ENCODE measurements around the gene HOXC10. TPM values are rescaled to one million over a fixed set of nuclear protein-coding genes. Genes with fewer than 3 reads are reported as not detected.

Gene HOXC10
- total and polyA plus RNA-seq, 2 donors (not counting 3 experiments of a cell fraction or from before 2014, with no cell fraction given): 0.18 TPM; not detected in 1

DNA sequence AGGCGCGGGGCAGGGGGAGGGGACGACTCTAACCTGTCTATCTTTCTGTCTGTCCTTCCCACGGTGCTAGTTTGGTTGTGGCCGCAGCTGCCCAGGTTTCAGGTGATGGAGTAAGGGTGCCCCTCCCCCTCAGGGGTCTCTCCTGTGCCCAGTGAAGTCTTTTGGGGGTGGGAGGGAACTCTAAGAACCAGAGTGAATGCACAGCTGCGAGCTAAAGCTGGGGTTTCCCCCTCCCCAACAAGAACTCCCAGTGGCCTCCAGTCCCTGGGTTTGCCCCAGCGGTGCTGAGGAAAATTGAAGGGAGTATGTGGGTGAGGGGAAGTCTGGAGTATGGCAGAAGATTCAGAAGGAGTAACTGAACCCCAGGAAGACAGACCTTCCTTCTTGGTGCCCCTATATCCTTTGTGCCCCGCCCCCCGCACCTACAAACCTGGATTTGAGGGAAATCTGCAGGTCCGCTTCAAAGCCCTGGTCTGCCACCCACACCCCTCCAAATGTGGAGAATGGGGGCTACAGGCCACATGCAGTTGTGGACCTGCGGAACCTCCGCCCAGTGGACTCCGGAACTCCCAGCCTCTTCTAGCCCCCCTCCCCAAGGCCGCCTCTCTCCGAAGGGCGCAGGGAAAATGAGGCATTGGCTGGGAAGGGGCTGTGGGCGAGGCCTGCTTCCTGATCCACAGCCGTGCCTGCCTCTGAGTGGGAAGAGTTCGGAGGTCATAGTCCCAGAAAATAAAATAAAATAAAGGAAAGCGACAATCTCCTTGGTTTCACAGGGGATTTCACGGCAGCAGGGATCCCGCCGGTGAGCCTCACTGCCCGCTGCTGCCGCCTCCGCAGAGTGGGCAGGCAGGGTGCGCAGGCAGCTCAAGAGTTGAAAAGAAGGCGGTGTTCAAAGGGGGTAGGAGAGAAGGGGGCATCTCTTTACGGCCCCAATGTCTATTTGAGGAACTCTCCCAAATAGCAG is 11.6 kb downstream of the HOXC10 start:
- H3K4me1 ChIP-seq (ENCODE audit: control insufficient read depth, extremely low read depth, insufficient read depth, low read length): no peaks in the 10 kb centered on the region
- FAIRE-seq (no peak), DNase-seq (ENCODE audit: low read depth, low spot score) (no peak)
- H2AFZ ChIP-seq (ENCODE audit: low read depth, low read length): no peak overlapping the region
- H3K4me2 ChIP-seq (ENCODE audit: insufficient read depth, low read length): peak overlapping the region; percentile 16
- dilution Hi-C loops (cut with MboI; ENCODE audit: extremely low pct_ligation_motif_present, low sequenced_read_pairs) (no loop called here), intact Hi-C loops (cut with micrococcal nuclease) (no loop called here)
- no peak overlapping the region for H3K9ac ChIP-seq (replicated peaks; ENCODE audit: extremely low read depth, insufficient read depth, low read length)
- H3K9me3 ChIP-seq (replicated peaks; ENCODE audit: control insufficient read depth, insufficient read depth, low read length): no peaks in the 10 kb centered on the region
- no peak overlapping the region for H3K27ac ChIP-seq (ENCODE audit: insufficient read depth, low read depth, low read length)
- CTCF ChIA-PET: interaction anchor here (0.6 to 3.7 kb wide), 4 partner anchors 9 to 211 kb away, joined by 3 to 17 read pairs (median 8); no protein-coding TSS in a partner anchor
- POLR2A ChIA-PET: interaction anchor here (0.6 kb wide), 1 partner anchor 597 kb away, joined by 3 read pairs; no protein-coding TSS in a partner anchor
- H3K27me3 ChIP-seq (ENCODE audit: control insufficient read depth in 2 of 2, insufficient read depth in 2 of 2, low read length in 2 of 2): peaks cover 85 to 99% of the 10 kb centered on the region in 2 experiments
- no peak overlapping the region for H3K4me3 ChIP-seq (replicated peaks in 1 of 3; ENCODE audit: insufficient read depth in 1 of 3, low read depth in 1 of 3, low read length in 3 of 3)
- H3K9me1 ChIP-seq (replicated peaks; ENCODE audit: control insufficient read depth, extremely low read depth, insufficient read depth, low read length): no peaks in the 10 kb centered on the region
- H3K36me3 ChIP-seq (ENCODE audit: control insufficient read depth in 2 of 2, extremely low read depth in 1 of 2, insufficient read depth in 2 of 2, low read length in 2 of 2): no peaks in the 10 kb centered on the region
- no peaks in the 10 kb centered on the region for H3K79me2 ChIP-seq (ENCODE audit: control insufficient read depth, insufficient read depth, low read length)
- TF ChIP-seq JUN (IDR thresholded peaks at IDR 0.05; ENCODE audit: borderline replicate concordance, insufficient read depth, insufficient read length, low read depth): no peak
- TF ChIP-seq, protein P1, sequence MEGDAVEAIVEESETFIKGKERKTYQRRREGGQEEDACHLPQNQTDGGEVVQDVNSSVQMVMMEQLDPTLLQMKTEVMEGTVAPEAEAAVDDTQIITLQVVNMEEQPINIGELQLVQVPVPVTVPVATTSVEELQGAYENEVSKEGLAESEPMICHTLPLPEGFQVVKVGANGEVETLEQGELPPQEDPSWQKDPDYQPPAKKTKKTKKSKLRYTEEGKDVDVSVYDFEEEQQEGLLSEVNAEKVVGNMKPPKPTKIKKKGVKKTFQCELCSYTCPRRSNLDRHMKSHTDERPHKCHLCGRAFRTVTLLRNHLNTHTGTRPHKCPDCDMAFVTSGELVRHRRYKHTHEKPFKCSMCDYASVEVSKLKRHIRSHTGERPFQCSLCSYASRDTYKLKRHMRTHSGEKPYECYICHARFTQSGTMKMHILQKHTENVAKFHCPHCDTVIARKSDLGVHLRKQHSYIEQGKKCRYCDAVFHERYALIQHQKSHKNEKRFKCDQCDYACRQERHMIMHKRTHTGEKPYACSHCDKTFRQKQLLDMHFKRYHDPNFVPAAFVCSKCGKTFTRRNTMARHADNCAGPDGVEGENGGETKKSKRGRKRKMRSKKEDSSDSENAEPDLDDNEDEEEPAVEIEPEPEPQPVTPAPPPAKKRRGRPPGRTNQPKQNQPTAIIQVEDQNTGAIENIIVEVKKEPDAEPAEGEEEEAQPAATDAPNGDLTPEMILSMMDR (IDR thresholded peaks at IDR 0.05; ENCODE audit: extremely low read depth in 1 of 2, insufficient read depth in 1 of 2, low read depth in 1 of 2, low read length in 2 of 2): no peak
- no peak for TF ChIP-seq GATA2 (IDR thresholded peaks at IDR 0.05; ENCODE audit: insufficient read depth, insufficient read length, low read depth, low read length)
- no peak for TF ChIP-seq POLR2A (IDR thresholded peaks at IDR 0.05; ENCODE audit: low read depth, low read length)
- no peak for TF ChIP-seq EZH2 (IDR thresholded peaks at IDR 0.05; ENCODE audit: borderline replicate concordance, low read depth, low read length, severe bottlenecking)
- TF ChIP-seq, protein P2, sequence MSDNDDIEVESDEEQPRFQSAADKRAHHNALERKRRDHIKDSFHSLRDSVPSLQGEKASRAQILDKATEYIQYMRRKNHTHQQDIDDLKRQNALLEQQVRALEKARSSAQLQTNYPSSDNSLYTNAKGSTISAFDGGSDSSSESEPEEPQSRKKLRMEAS (IDR thresholded peaks at IDR 0.05; ENCODE audit: insufficient read depth, insufficient read length): no peak
- no peak for TF ChIP-seq FOS (IDR thresholded peaks at IDR 0.05; ENCODE audit: borderline replicate concordance, insufficient read depth, low read length)
- TF ChIP-seq POLR2AphosphoS5 (IDR thresholded peaks at IDR 0.05; ENCODE audit: insufficient read depth, low read depth, low read length): no peak
- TF ChIP-seq MYC (IDR thresholded peaks at IDR 0.05; ENCODE audit: low read depth, low read length): no peak
- no peaks in the 10 kb centered on the region for H4K20me1 ChIP-seq (replicated peaks; ENCODE audit: control insufficient read depth, extremely low read depth, insufficient read depth, low read length)
- no TSS peak for BruUV-seq (replicated peaks)

Data from endothelial cell of umbilical vein (primary cell).